HFFc6 (cell line): ENCODE measurements around the gene NXNL1. TPM values are rescaled to one million over a fixed set of nuclear protein-coding genes. Genes with fewer than 3 reads are reported as not detected.

Experiments
- DNase-seq: peaks from one replicate; pipeline ENCODE4 v3.0.0-alpha.2; 2018
- H3K27ac Mint-ChIP-seq: 2 replicates; pipeline ENCODE4 v1.8.0; 2020; ENCODE audit warnings: mild to moderate bottlenecking, mixed read lengths
- H3K27me3 Mint-ChIP-seq: 2 replicates; pipeline ENCODE4 v1.8.0; 2021; ENCODE audit warnings: mild to moderate bottlenecking, moderate library complexity, mixed read lengths; ENCODE audit not compliant: insufficient read depth
- H3K36me3 Mint-ChIP-seq: 2 replicates; pipeline ENCODE4 v1.8.0; 2021; ENCODE audit warnings: low read depth, mixed read lengths
- H3K4me1 Mint-ChIP-seq: 2 replicates; pipeline ENCODE4 v1.8.0; 2020; ENCODE audit warnings: low read depth, mixed read lengths
- H3K4me3 Mint-ChIP-seq: 2 replicates; pipeline ENCODE4 v1.8.0; 2020; ENCODE audit warnings: mild to moderate bottlenecking, moderate library complexity, mixed read lengths
- H3K9me3 Mint-ChIP-seq: 2 replicates; pipeline ENCODE4 v1.8.0; 2020; ENCODE audit warnings: mild to moderate bottlenecking, mixed read lengths
- total RNA-seq, 6 experiments: library from RNA; stranded (reverse); fragmentation: NEBNext Ultra II Directional; extraction: Animal tissue kit (Norgen Biotek cat#: 25700); gene quantifications; 2 replicates in 1 of 6; 3 replicates in 5 of 6; pipeline ENCODE4 v1.2.3, GENCODE V29; 2021
- TF ChIP-seq, protein P1 (sequence below): fragments of 200-600 bp; sonication (generic); IDR thresholded peaks from 2 replicates; pipeline ENCODE4 v1.5.0; 2021; ENCODE audit warnings: antibody characterized with exemption, mild to moderate bottlenecking

NXNL1 gene
- total RNA-seq, 6 experiments from 2014 or later, result not detected

- no peak for DNase-seq
- Mint-ChIP-seq H3K9me3 (no peaks in the 10 kb centered on the region), H3K4me3 (no peak overlapping the region), H3K4me1 (peaks cover 30% of the 10 kb centered on the region), H3K27ac (peak overlapping the region; percentile 14; the same call in 1 of the 2 replicates), H3K27me3 (no peaks in the 10 kb centered on the region; the same call in 1 of the 2 replicates), H3K36me3 (no peaks in the 10 kb centered on the region)
- TF ChIP-seq, protein P1, sequence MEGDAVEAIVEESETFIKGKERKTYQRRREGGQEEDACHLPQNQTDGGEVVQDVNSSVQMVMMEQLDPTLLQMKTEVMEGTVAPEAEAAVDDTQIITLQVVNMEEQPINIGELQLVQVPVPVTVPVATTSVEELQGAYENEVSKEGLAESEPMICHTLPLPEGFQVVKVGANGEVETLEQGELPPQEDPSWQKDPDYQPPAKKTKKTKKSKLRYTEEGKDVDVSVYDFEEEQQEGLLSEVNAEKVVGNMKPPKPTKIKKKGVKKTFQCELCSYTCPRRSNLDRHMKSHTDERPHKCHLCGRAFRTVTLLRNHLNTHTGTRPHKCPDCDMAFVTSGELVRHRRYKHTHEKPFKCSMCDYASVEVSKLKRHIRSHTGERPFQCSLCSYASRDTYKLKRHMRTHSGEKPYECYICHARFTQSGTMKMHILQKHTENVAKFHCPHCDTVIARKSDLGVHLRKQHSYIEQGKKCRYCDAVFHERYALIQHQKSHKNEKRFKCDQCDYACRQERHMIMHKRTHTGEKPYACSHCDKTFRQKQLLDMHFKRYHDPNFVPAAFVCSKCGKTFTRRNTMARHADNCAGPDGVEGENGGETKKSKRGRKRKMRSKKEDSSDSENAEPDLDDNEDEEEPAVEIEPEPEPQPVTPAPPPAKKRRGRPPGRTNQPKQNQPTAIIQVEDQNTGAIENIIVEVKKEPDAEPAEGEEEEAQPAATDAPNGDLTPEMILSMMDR, result no peak
These were observed 7.0 kb upstream of the NXNL1 start for GRCh38 chr19:17467471-17468301.

DNA sequence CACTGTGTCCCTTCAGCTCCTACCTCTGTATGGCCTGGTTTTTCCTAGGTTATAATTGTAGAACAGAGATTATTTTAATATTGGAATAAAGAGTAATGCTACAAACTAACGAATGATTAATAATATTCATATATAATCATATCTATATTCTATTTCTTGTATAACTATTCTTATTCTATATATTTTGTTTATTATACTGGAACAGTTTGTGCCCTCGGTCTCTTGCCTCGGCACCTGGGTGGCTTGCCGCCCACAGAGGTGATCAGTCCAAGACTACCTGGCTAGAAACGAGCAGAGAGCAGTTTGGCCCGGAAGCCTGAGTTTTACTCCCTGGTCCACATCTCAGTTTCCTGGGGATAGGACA is 5.7 kb upstream of the NXNL1 start:
- Mint-ChIP-seq H3K27ac (no peak overlapping the region), H3K9me3 (no peaks in the 10 kb centered on the region), H3K27me3 (peaks cover 6% of the 10 kb centered on the region), H3K4me3 (no peak overlapping the region), H3K4me1 (peaks cover 25% of the 10 kb centered on the region), H3K36me3 (no peaks in the 10 kb centered on the region)
- TF ChIP-seq, protein P1, result no peak; the same call in none of the 2 replicates
- DNase-seq, result no peak

DNA sequence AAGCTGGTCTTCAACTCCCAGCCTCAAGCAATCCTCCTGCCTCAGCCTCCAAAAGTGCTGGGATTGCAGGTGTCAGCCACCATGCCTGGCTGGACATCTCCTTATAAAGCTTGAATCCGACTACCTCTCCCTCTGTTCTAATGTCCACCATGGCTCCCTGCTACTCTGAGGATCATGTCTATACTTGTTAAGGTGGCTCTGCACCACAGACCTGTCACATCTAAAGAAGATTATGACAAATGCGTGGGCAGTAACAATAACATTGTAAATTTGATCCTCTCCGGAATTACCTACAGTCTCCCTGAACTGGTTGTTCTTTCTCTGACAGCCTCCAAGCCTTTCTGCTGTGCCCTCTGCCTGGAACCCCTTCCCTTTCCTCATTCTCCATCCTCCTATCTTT is 1.8 kb downstream of the NXNL1 start:
- Mint-ChIP-seq H3K4me3 (no peak overlapping the region), H3K9me3 (no peaks in the 10 kb centered on the region), H3K36me3 (no peaks in the 10 kb centered on the region), H3K27me3 (peaks cover 20% of the 10 kb centered on the region), H3K4me1 (no peaks in the 10 kb centered on the region), H3K27ac (no peak overlapping the region)
- TF ChIP-seq, protein P1, result no peak
- no peak for DNase-seq

DNA sequence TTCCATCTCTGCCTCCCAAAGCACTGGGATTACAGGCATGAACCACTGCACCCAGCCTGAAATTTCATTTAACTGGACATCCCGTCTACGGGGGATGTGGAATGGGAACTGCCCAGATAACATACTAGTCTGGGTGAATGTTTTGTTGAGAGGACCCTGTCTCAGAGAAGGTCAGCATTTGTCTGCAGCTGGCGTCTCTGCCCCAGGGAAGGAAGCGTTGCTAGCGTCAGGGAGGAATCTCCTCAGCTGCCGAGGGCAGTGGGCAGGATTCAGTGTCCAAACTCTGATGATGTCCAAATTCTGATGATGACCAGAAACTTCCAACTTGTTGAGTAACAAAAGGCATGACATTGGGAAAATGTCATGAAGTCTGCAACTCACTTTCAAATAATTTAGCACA is 3.1 kb downstream of the NXNL1 start:
- DNase-seq, result no peak
- no peaks in the 10 kb centered on the region for H3K4me1 Mint-ChIP-seq
- TF ChIP-seq, protein P1, result no peak
- H3K9me3 Mint-ChIP-seq, result no peaks in the 10 kb centered on the region; the same call in 1 of the 2 replicates
- no peak overlapping the region for H3K27ac Mint-ChIP-seq
- H3K36me3 Mint-ChIP-seq, result no peaks in the 10 kb centered on the region
- no peak overlapping the region for H3K4me3 Mint-ChIP-seq
- peaks cover 27% of the 10 kb centered on the region for H3K27me3 Mint-ChIP-seq

- no peak for DNase-seq
- Mint-ChIP-seq H3K36me3 (no peaks in the 10 kb centered on the region), H3K9me3 (no peaks in the 10 kb centered on the region; the same call in 1 of the 2 replicates), H3K27ac (no peak overlapping the region), H3K27me3 (peaks cover 21% of the 10 kb centered on the region), H3K4me1 (no peaks in the 10 kb centered on the region), H3K4me3 (no peak overlapping the region)
- TF ChIP-seq, protein P1, result no peak
These were observed 4.6 kb downstream of the NXNL1 start for GRCh38 chr19:17456127-17456526.
